Uterus (tissue), 2 donors: ENCODE measurements around the gene LRRN1.

Experiments
- CTCF ChIP-seq, 4 experiments: fragments of 200-600 bp in 2 of 4; fragments of 450-650 bp in 2 of 4; sonication (generic) in 2 of 4; IDR thresholded peaks; one replicate each; pipeline ENCODE4 v1.5.1; 2016 to 2019; ENCODE audit warnings: antibody characterized with exemption in 4 of 4, mild to moderate bottlenecking in 2 of 4, moderate library complexity in 1 of 4
- POLR2A ChIP-seq, 2 donors: fragments of 450-650 bp; IDR thresholded peaks; one replicate each; pipeline ENCODE4 v1.6.1; 2016; ENCODE audit warnings: antibody characterized with exemption in 2 of 2, mild to moderate bottlenecking in 1 of 2, moderate library complexity in 1 of 2

- peak in 1 of 2 donors; percentile 39 for TF ChIP-seq POLR2A (IDR thresholded peaks at IDR 0.05)
- no peak for TF ChIP-seq CTCF (IDR thresholded peaks at IDR 0.05)
Observed at GRCh38 chr3:3799173-3800079, at the start of gene LRRN1.
